Measurements from ENCODE around the gene VAV3. TPM values are rescaled to one million over a fixed set of nuclear protein-coding genes. Genes with fewer than 3 reads are reported as not detected.
A peak's percentile ranks its signal among the peaks of the same experiment; 100 is the strongest.

VAV3 gene
- total RNA-seq, 2 experiments from 2014 or later, result 5.5 to 5.6 TPM

- ATAC-seq (ENCODE audit: poor library complexity), result no peak
- Histone ChIP-seq H3K27ac (ENCODE audit: low read depth in 1 of 2, low read length in 2 of 2) (no peak overlapping the region), H3K36me3 (ENCODE audit: insufficient read depth, low read length) (no peaks in the 10 kb centered on the region), H3K27me3 (ENCODE audit: control insufficient read depth in 1 of 2, insufficient read depth in 2 of 2, low read length in 2 of 2) (peaks cover 0 to 3% of the 10 kb centered on the region in 2 experiments), H3K9me3 (ENCODE audit: control insufficient read depth in 1 of 2, insufficient read depth in 1 of 2, low read length in 2 of 2) (no peaks in the 10 kb centered on the region), H3K4me3 (ENCODE audit: low read length) (no peak overlapping the region), H3K4me1 (ENCODE audit: insufficient read depth, low read length) (no peaks in the 10 kb centered on the region)
- TF ChIP-seq CTCF (IDR thresholded peaks at IDR 0.05), result no peak
- H3K9me3 Mint-ChIP-seq, result no peaks in the 10 kb centered on the region
- DNase-seq, result no peak
- intact Hi-C loops (cut with DNase I, micrococcal nuclease), result no loop called here
- H3K4me3 Mint-ChIP-seq, result no peak overlapping the region
- ChIA-PET CTCF (no interaction called here), POLR2A (no interaction called here)
- H3K27ac Mint-ChIP-seq, result no peak overlapping the region
- peaks cover 2% of the 10 kb centered on the region for H3K27me3 Mint-ChIP-seq
- H3K4me1 Mint-ChIP-seq (ENCODE audit: low read depth), result no peaks in the 10 kb centered on the region
- no peaks in the 10 kb centered on the region for H3K36me3 Mint-ChIP-seq (ENCODE audit: low read depth)
Measured at GRCh38 chr1:107534632-107535031, 430.3 kb downstream of the VAV3 start.

GRCh38 chr1:107533436-107533835 lies 431.5 kb downstream of the VAV3 start:
- no peak overlapping the region for H3K4me3 ChIP-seq (ENCODE audit: low read length)
- intact Hi-C loops (cut with DNase I, micrococcal nuclease), result no loop called here
- peaks cover 0 to 3% of the 10 kb centered on the region in 2 experiments for H3K27me3 ChIP-seq (ENCODE audit: control insufficient read depth in 1 of 2, insufficient read depth in 2 of 2, low read length in 2 of 2)
- Mint-ChIP-seq H3K9me3 (no peaks in the 10 kb centered on the region), H3K27me3 (peaks cover 6% of the 10 kb centered on the region), H3K4me3 (no peak overlapping the region), H3K36me3 (ENCODE audit: low read depth) (no peaks in the 10 kb centered on the region), H3K4me1 (ENCODE audit: low read depth) (no peaks in the 10 kb centered on the region), H3K27ac (no peak overlapping the region)
- H3K9me3 ChIP-seq (ENCODE audit: control insufficient read depth in 1 of 2, insufficient read depth in 1 of 2, low read length in 2 of 2), result no peaks in the 10 kb centered on the region
- no peak for TF ChIP-seq CTCF (IDR thresholded peaks at IDR 0.05)
- H3K27ac ChIP-seq (ENCODE audit: low read depth in 1 of 2, low read length in 2 of 2), result no peak overlapping the region
- DNase-seq, result peak in 1 of 14 experiments; percentile 11
- CTCF ChIA-PET, result no interaction called here
- H3K36me3 ChIP-seq (ENCODE audit: insufficient read depth, low read length), result no peaks in the 10 kb centered on the region
- POLR2A ChIA-PET, result no interaction called here
- H3K4me1 ChIP-seq (ENCODE audit: insufficient read depth, low read length), result no peaks in the 10 kb centered on the region
- ATAC-seq (ENCODE audit: poor library complexity), result no peak

GRCh38 chr1:107532318-107532717 lies 432.7 kb downstream of the VAV3 start:
- CTCF ChIA-PET, result no interaction called here
- DNase-seq (no peak), ATAC-seq (ENCODE audit: poor library complexity) (no peak)
- Histone ChIP-seq H3K9me3 (ENCODE audit: control insufficient read depth in 1 of 2, insufficient read depth in 1 of 2, low read length in 2 of 2) (no peaks in the 10 kb centered on the region), H3K4me1 (ENCODE audit: insufficient read depth, low read length) (no peaks in the 10 kb centered on the region), H3K27me3 (ENCODE audit: control insufficient read depth in 1 of 2, insufficient read depth in 2 of 2, low read length in 2 of 2) (peaks cover 0 to 3% of the 10 kb centered on the region in 2 experiments), H3K27ac (ENCODE audit: low read depth in 1 of 2, low read length in 2 of 2) (no peak overlapping the region), H3K4me3 (ENCODE audit: low read length) (no peak overlapping the region), H3K36me3 (ENCODE audit: insufficient read depth, low read length) (no peaks in the 10 kb centered on the region)
- Mint-ChIP-seq H3K4me3 (no peak overlapping the region), H3K4me1 (ENCODE audit: low read depth) (no peaks in the 10 kb centered on the region), H3K27me3 (peaks cover 11% of the 10 kb centered on the region), H3K9me3 (no peaks in the 10 kb centered on the region), H3K27ac (no peak overlapping the region), H3K36me3 (ENCODE audit: low read depth) (no peaks in the 10 kb centered on the region)
- no peak for TF ChIP-seq CTCF (IDR thresholded peaks at IDR 0.05)
- POLR2A ChIA-PET, result no interaction called here
- intact Hi-C loops (cut with DNase I, micrococcal nuclease), result no loop called here

Measured in CD4-positive, alpha-beta T cell (primary cell).